B cell (primary cell): Measurements from ENCODE around the gene DTL. TPM values are rescaled to one million over a fixed set of nuclear protein-coding genes. Genes with fewer than 3 reads are reported as not detected.

Experiments
- ATAC-seq: fragments of 200-7000 bp; cut with Tn5 transposase; one replicate; pipeline ENCODE4 v1.10.0; 2021; ENCODE audit warnings: low read depth, mild to moderate bottlenecking, moderate number of reproducible peaks, moderate library complexity
- CTCF ChIA-PET: fragments of 350-600 bp; sonication (Branson Sonifier 250); formaldehyde crosslinking; loops from one replicate; lab custom pipeline; 2021; ENCODE audit warnings: antibody characterized with exemption, inconsistent platforms; lab: Charles Lee
- POLR2A ChIA-PET: fragments of 350-600 bp; sonication (Branson Sonifier 250); formaldehyde crosslinking; loops from one replicate; lab custom pipeline; 2021; ENCODE audit warnings: antibody characterized with exemption; lab: Charles Lee
- DNase-seq: peaks from one replicate; pipeline ENCODE4 v3.0.0; 2013
- H2AFZ ChIP-seq: 2 replicates; pipeline ENCODE4 v1.6.1; 2012; ENCODE audit warnings: mild to moderate bottlenecking, low read depth, low read length; ENCODE audit not compliant: insufficient read depth, poor library complexity, severe bottlenecking
- H3K27ac ChIP-seq, 2 donors: 1 replicate in 1 of 2; 2 replicates in 1 of 2; pipeline ENCODE4 v1.5.1; 2012 to 2013; ENCODE audit warnings: low read length in 2 of 2, mild to moderate bottlenecking in 2 of 2, moderate library complexity in 1 of 2
- H3K27me3 ChIP-seq, 4 experiments: fragments of 200-600 bp in 1 of 4; sonication (generic) in 1 of 4; replicated peaks in 1 of 4; 1 replicate in 2 of 4; 2 replicates in 2 of 4; pipeline versions ENCODE4 v1.6.1 to v1.7.0; 2013 to 2016; ENCODE audit warnings: low read length in 3 of 4, mild to moderate bottlenecking in 2 of 4, mixed read lengths in 1 of 4, moderate library complexity in 1 of 4; ENCODE audit not compliant: insufficient read depth in 4 of 4, control insufficient read depth in 3 of 4; ENCODE audit errors: control extremely low read depth in 1 of 4
- H3K36me3 ChIP-seq, 2 experiments: replicated peaks in 1 of 2; 1 replicate in 1 of 2; 2 replicates in 1 of 2; pipeline versions ENCODE4 v1.6.1 to v1.7.1; 2013; ENCODE audit warnings: low read length in 1 of 2; ENCODE audit not compliant: insufficient read depth in 2 of 2, control insufficient read depth in 1 of 2; ENCODE audit errors: control extremely low read depth in 1 of 2, extremely low read depth in 1 of 2
- H3K4me1 ChIP-seq, 2 donors: fragments of 200-600 bp in 1 of 2; sonication (generic) in 1 of 2; 1 replicate in 1 of 2; 2 replicates in 1 of 2; pipeline versions ENCODE4 v1.5.1 to v1.6.1; 2013 to 2017; ENCODE audit warnings: low read length in 2 of 2; ENCODE audit not compliant: control insufficient read depth in 2 of 2, insufficient read depth in 2 of 2
- H3K4me2 ChIP-seq: replicated peaks from 2 replicates; pipeline ENCODE3; 2012; ENCODE audit warnings: mild to moderate bottlenecking, low read depth, low read length; ENCODE audit not compliant: poor library complexity, severe bottlenecking
- H3K4me3 ChIP-seq, 5 experiments: fragments of 200-600 bp in 1 of 5; sonication (generic) in 1 of 5; 1 replicate in 3 of 5; 2 replicates in 2 of 5; pipeline versions ENCODE4 v1.5.1 to v1.7.0; 2011 to 2016; ENCODE audit warnings: low read length in 4 of 5, mild to moderate bottlenecking in 4 of 5, low read depth in 2 of 5, control low read depth in 1 of 5, moderate library complexity in 1 of 5; ENCODE audit not compliant: insufficient read depth in 1 of 5; ENCODE audit errors: control extremely low read depth in 1 of 5, extremely low read depth in 1 of 5
- H3K79me2 ChIP-seq: fragments of 200-600 bp; sonication (generic); one replicate; pipeline ENCODE4 v1.6.0; 2016; ENCODE audit warnings: low read length; ENCODE audit not compliant: control insufficient read depth, insufficient read depth
- H3K9ac ChIP-seq: fragments of 200-600 bp; sonication (generic); 2 replicates; pipeline ENCODE4 v1.6.1; 2017; ENCODE audit warnings: mild to moderate bottlenecking, low read length, moderate library complexity
- H3K9me3 ChIP-seq, 3 donors: one replicate each; pipeline versions ENCODE4 v1.6.1 to v1.7.1; 2013; ENCODE audit warnings: low read length in 2 of 3; ENCODE audit not compliant: control insufficient read depth in 2 of 3, insufficient read depth in 1 of 3; ENCODE audit errors: control extremely low read depth in 1 of 3
- H4K20me1 ChIP-seq: 2 replicates; pipeline ENCODE4 v1.6.0; 2012; ENCODE audit warnings: mild to moderate bottlenecking, low read length; ENCODE audit not compliant: insufficient read depth, control insufficient read depth, poor library complexity, severe bottlenecking
- H3K27ac Mint-ChIP-seq: one replicate; pipeline ENCODE4 v1.8.0; 2021; ENCODE audit warnings: mixed read lengths
- H3K27me3 Mint-ChIP-seq: one replicate; pipeline ENCODE4 v1.8.0; 2021; ENCODE audit warnings: mixed read lengths
- H3K4me1 Mint-ChIP-seq: one replicate; pipeline ENCODE4 v1.8.0; 2021; ENCODE audit warnings: mixed read lengths
- H3K4me3 Mint-ChIP-seq: one replicate; pipeline ENCODE4 v1.8.0; 2021; ENCODE audit warnings: mixed read lengths
- H3K9me3 Mint-ChIP-seq: one replicate; pipeline ENCODE4 v1.8.0; 2022; ENCODE audit warnings: mixed read lengths; ENCODE audit not compliant: insufficient read depth
- CTCF ChIP-seq: fragments of 200-600 bp; IDR thresholded peaks from one replicate; pipeline ENCODE4 v1.8.0; 2022; ENCODE audit warnings: antibody characterized with exemption, mild to moderate bottlenecking
- EZH2 ChIP-seq: IDR thresholded peaks from 2 replicates; pipeline ENCODE4 v1.6.1; 2012; ENCODE audit warnings: borderline replicate concordance, low read depth, mild to moderate bottlenecking, moderate library complexity, low read length; ENCODE audit not compliant: insufficient read depth, poor library complexity, severe bottlenecking
- whole genome bisulfite sequencing: methylation state at CpG from one replicate; pipeline ENCODE4 v1.1.5; 2013; ENCODE audit warnings: missing lambda C conversion rate; ENCODE audit not compliant: insufficient coverage; 5-methylcytosine and 5-hydroxymethylcytosine counted together
- intact Hi-C: fragments of 100-400 bp; cut with micrococcal nuclease; formaldehyde crosslinking; loops from one replicate; pipeline ENCODE4 v1.10.0; 2022
- polyA plus RNA-seq: library from polyadenylated mRNA; depleted of rRNA; stranded (reverse); fragments of >200 nt; gene quantifications from 2 replicates; pipeline ENCODE4 v1.2.3, GENCODE V29; 2012
- total RNA-seq, 2 donors: library from RNA; stranded (reverse); fragments of 120-200 nt in 1 of 2; gene quantifications; 1 replicate in 1 of 2; 2 replicates in 1 of 2; pipeline versions ENCODE4 v1.2.3 to v1.2.4, GENCODE V29; 2013 to 2022

The DTL gene
- total and polyA plus RNA-seq, 2 donors (not counting 1 experiment from before 2014, with no cell fraction given) = 0.37 to 0.39 TPM

- H3K4me2 ChIP-seq = no peak overlapping the region
- no peak for TF ChIP-seq EZH2
- peak; percentile 63 for TF ChIP-seq CTCF
- H3K9me3 ChIP-seq = no peaks in the 10 kb centered on the region
- H3K4me1 ChIP-seq = no peaks in the 10 kb centered on the region
- Mint-ChIP-seq H3K27me3 (no peaks in the 10 kb centered on the region), H3K4me3 (no peak overlapping the region), H3K4me1 (no peaks in the 10 kb centered on the region), H3K9me3 (no peaks in the 10 kb centered on the region), H3K27ac (no peak overlapping the region)
- H3K27ac ChIP-seq = no peak overlapping the region
- peaks cover 0 to 2% of the 10 kb centered on the region in 2 experiments for H3K36me3 ChIP-seq
- H3K4me3 ChIP-seq = no peak overlapping the region
- H3K79me2 ChIP-seq = no peaks in the 10 kb centered on the region
- ATAC-seq (no peak), DNase-seq (peak; percentile 64)
- no peak overlapping the region for H2AFZ ChIP-seq
- H4K20me1 ChIP-seq = no peaks in the 10 kb centered on the region
- CTCF ChIA-PET = interaction anchor here (0.5 to 5.6 kb wide), 56 partner anchors 9 to 943 kb away, joined by 3 to 364 read pairs (median 5); partner anchors contain the start of genes DTL, INTS7, NENF and PACC1
- intact Hi-C loops = loop anchor here (1.0 to 2.0 kb wide), 4 partner anchors 220 to 390 kb away; no protein-coding TSS in a partner anchor
- no peaks in the 10 kb centered on the region for H3K27me3 ChIP-seq
- no peak overlapping the region for H3K9ac ChIP-seq
- POLR2A ChIA-PET = no interaction called here
Measured at GRCh38 chr1:212070720-212071302, 35.3 kb downstream of the DTL start.

- POLR2A ChIA-PET = no interaction called here
- Mint-ChIP-seq H3K27ac (no peak overlapping the region), H3K9me3 (no peaks in the 10 kb centered on the region), H3K4me3 (no peak overlapping the region), H3K4me1 (no peaks in the 10 kb centered on the region), H3K27me3 (no peaks in the 10 kb centered on the region)
- Histone ChIP-seq H3K79me2 (no peaks in the 10 kb centered on the region), H3K27me3 (no peaks in the 10 kb centered on the region), H4K20me1 (no peaks in the 10 kb centered on the region), H3K4me2 (no peak overlapping the region), H3K4me1 (no peaks in the 10 kb centered on the region), H3K9me3 (no peaks in the 10 kb centered on the region), H2AFZ (no peak overlapping the region), H3K4me3 (no peak overlapping the region), H3K9ac (no peak overlapping the region), H3K27ac (no peak overlapping the region), H3K36me3 (no peaks in the 10 kb centered on the region)
- no CpG with 5 or more reads among the region's 1 CpG for WGBS
- intact Hi-C loops = no loop called here
- ATAC-seq = no peak
- TF ChIP-seq EZH2 (no peak), CTCF (no peak)
- CTCF ChIA-PET = interaction anchor here (0.6 to 5.6 kb wide), 16 partner anchors 10 to 987 kb away, joined by 3 to 364 read pairs (median 10); partner anchors contain the start of gene PPP2R5A
- DNase-seq = no peak
Measured at GRCh38 chr1:212072047-212072446, 36.5 kb downstream of the DTL start.
